NOMO-1 treated with dmso at 0.1 percent for 144 hours (cell line): ENCODE measurements around the gene ZNF784.

Experiments used
- DNase-seq: peaks from one replicate; lab custom pipeline; 2025; ENCODE audit not compliant: unreplicated experiment; lab: John Stamatoyannopoulos, UW

ZNF784 gene, protein sequence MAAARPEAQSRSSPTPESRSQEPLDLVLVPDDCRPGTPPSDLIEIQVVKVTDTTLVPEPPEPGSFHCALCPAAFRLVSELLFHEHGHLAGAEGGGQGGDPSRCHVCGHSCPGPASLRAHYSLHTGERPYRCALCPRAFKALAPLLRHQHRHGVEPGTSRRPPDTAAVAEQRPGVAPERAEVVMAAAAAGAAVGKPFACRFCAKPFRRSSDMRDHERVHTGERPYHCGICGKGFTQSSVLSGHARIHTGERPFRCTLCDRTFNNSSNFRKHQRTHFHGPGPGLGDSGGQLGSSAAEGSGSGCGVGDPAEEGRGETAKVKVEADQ

GRCh38 chr19:55624109-55625003 is at the start of gene ZNF784:
ZNF784 (minus strand) TSS chr19:55624566; CDS start chr19:55624561, 5 bp downstream.
- peak; percentile 90 for DNase-seq

DNA sequence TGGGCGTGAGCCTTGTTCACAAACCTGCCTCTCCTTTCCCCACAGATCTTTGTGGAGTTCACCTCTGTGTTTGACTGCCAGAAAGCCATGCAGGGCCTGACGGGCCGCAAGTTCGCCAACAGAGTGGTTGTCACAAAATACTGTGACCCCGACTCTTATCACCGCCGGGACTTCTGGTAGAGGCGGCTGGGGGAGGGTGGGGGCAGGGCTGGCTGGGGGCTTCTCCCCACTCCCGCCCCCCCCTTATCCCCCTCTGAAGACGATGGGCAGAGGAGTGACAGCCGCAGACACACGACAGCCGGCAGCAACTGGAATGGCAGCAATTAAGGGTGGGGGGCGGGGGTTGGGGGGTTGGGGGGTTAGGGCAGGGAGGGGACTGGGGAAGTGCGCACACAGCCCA is 49.5 kb upstream of the ZNF784 start:
- DNase-seq: no peak

GRCh38 chr19:55673465-55673864 is 49.1 kb upstream of the ZNF784 start:
- DNase-seq: no peak

DNA sequence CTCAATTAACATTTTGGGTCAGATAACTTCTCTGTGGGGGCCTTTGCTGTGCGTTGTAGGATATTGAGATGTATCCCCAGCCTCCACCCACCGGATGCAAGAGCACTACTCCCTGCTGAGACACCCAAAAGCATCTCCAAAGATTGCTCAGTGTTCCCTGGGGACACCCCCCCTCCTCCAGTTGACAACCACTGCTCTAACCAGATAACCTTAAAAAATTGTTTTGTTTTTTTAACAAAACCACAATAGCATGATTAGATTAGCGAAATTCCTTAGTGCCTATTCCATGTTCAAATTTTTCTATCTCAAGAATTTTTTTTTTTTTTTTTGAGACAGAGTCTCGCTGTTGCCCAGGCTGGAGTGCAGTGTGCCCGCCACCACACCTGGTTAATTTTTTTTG is 48.1 kb upstream of the ZNF784 start:
- no peak for DNase-seq

DNA sequence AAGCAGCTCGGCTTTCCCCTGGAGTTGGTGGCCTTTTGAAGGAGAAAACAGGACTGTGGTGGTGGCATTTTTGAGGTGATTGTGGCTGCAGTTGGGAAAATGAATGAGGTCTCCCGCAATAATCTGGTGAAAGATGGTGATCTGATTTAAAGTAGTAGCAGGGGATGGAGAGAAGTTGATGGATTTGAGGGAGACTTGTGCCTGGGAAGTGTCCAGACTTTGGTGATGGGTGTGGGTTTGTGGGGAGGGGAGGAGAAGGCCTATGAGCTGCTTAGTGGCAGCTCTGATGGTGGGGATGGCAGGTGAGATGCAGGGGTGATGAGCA is 46.6 kb upstream of the ZNF784 start:
- no peak for DNase-seq

DNA sequence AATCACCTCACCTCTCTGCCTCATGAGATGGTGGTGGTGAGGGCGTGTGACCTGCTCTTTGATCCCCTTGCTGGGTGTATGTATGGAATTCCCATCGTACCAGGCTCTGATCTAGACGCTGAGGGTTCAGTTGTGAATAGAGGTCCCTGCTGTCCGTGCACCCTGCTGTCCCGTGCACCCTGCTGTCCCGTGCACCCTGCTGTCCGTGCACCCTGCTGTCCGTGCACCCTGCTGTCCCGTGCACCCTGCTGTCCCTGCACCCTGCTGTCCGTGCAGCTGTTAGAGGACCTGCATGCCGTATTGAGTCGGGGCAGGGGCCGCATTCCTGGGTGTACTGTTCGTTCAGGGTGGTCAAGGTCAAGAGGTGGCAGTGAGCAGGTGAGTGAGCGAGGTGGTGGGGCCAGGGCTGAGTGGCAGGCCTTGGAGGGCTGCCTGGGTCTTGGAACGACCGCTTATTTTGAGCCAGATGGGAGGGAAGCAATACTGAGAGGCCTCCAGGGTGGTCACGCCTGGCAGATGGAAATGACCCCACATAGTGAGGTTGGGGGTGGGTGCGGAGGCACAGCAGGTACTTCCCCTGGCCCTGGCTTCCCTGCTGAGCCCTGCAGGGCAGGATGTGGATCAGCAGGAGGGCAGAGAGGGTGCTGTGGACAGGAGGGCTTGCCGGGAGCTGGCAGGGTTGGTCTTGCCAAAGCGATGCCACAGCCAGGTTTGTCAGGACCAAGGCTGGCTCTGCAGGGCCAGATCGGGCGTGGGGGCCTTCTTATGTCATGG is 46.1 kb upstream of the ZNF784 start:
- no peak for DNase-seq

- no peak for DNase-seq
Measured at GRCh38 chr19:55669418-55670279, 45.3 kb upstream of the ZNF784 start.

GRCh38 chr19:55668603-55669348 is 44.4 kb upstream of the ZNF784 start:
- no peak for DNase-seq

- DNase-seq: no peak
Measured at GRCh38 chr19:55667958-55668357, 43.6 kb upstream of the ZNF784 start.

DNA sequence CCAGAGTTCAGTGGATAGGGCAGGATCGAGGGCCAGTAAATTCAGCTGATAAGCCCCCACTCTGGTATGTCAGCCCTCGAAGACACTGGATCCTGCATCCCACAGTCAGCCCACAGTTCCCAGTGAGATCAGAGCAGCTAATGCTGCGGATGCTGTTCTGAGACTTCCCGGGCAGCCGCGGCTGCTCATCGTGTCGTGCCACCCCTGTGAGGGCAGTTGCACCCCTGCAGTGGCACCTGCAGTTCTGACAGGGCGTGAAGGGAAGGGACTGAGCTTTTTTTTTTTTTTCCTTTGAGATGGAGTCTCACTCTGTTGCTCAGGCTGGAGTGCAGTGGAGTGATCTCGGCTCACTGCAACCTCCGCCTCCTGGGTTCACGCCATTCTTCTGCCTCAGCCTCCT is 43.1 kb upstream of the ZNF784 start:
- no peak for DNase-seq

- no peak for DNase-seq
Measured at GRCh38 chr19:55667006-55667381, 42.6 kb upstream of the ZNF784 start.

- DNase-seq: no peak
Measured at GRCh38 chr19:55666343-55667005, 42.1 kb upstream of the ZNF784 start.

DNA sequence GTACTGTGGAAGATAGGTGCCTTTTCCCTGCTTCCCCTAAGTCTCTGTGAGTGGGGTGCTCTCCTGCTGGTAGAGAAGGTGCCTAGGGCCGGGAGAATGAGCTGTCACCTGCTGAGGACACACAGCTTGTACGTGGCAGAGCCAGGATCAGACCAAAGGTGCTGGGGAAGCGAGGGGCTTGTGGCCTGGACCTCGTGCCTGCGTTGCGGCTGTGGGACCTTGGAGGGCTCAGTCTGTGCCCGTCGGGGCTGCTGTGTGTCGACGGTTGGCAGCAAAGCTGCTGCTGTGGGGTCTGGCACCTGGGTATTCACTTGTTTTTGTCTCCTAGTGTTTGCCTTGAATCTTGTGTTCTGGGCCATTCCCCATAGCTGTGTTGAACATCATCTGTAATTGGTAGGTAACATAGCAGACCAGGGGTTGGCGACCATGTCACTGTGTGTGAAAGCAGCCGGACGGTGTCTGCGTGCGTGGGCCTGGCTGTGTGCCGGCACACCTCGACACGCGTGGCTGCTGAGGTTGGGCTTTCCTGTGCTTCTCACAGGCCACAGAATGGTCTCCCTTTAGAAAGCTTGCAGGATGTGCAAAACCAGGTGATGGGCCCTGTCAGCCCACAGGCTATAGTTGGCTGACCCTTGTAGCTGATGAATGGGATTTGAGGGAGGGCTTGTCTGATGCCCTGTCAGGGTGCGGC is 39.6 kb upstream of the ZNF784 start:
- no peak for DNase-seq

DNA sequence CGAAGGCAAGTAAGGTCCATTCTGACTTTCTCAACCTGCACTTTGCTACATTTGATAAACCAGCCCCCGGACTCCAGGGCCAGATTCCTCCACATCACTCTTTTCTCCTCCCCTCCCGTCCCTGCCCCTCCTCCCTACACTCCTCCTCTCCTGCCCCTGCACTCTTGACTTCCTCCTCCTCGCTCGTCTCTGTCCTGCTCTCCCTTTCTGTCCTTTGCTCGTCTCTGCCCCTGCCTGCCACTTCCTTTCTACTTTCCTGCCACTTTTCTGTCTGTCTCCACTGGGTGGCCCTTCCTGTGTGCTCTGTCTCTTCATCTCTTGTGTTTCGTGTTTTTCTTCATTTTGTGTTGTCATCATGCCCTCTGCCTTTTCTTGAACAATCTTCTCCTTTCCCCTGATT is 37.5 kb upstream of the ZNF784 start:
- no peak for DNase-seq

GRCh38 chr19:55660991-55661390 is 36.6 kb upstream of the ZNF784 start:
- DNase-seq: no peak

- DNase-seq: no peak
Measured at GRCh38 chr19:55660404-55660803, 36.0 kb upstream of the ZNF784 start.

DNA sequence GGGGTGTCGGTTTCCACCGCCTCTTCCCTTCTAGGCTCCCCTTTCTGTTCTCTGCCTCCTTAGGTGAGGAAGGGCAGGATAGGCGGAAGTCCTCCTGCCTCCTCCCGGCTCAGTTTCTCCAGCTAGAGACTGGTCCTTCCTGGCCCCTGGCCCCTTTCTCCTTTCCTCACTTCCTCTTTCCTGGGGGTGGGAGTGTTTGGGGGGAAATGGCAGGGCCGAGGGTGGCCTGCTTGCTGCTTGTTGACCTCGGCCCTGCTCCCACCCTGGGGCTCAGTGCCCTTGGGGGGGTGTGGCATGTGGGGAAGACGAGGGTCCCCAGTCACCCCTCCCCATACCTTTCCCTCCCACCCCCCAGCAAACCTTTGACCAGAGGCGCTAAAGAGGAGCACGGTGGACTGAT is 35.5 kb upstream of the ZNF784 start:
- DNase-seq: no peak

DNA sequence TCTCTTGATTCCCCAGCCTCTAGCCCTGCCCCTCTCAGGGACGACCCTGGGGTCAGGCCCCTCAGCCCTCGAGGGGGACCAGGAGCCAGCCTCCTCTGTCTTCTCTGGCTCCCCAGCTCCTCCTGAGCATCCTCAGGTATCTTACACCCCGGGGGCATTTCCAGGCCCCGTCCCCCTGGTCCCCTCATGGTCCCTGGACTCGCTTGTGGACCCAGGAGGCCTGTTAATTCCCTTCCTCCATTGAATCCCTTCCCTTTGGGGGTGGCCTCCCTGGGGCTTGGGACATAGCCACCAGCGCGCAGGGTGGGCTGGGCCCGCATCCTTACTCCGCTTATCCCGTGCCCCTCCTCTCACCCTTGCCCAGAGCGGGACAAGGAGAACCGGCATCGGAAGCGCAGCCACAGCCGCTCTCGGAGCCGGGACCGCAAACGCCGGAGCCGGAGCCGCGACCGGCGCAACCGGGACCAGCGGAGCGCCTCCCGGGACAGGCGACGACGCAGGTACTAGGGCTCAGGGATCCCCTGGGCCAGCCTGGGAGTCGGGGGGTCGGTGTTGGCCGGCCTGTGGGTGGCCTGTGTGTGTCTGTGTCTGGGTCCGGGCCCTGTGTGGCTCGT is 34.6 kb upstream of the ZNF784 start:
- DNase-seq: no peak
